Thyroid gland (tissue), 4 donors: ENCODE results near the gene PCNX1.
"Not testable (repeated sequence)": the region's sequence is repeated elsewhere in the genome, so short reads cannot be mapped to it uniquely, and the experiment has no call there.

Experiments used
- CTCF ChIP-seq, 6 experiments: fragments of 200-600 bp in 3 of 6; fragments of 450-650 bp in 3 of 6; sonication (generic) in 3 of 6; IDR thresholded peaks; one replicate each; pipeline ENCODE4 v1.5.1; 2016 to 2019; ENCODE audit warnings: antibody characterized with exemption in 6 of 6, mild to moderate bottlenecking in 2 of 6, inconsistent platforms in 1 of 6, moderate library complexity in 1 of 6
- POLR2A ChIP-seq, 2 donors: fragments of 450-650 bp; IDR thresholded peaks; one replicate each; pipeline ENCODE4 v1.6.1; 2017; ENCODE audit warnings: antibody characterized with exemption in 2 of 2, mild to moderate bottlenecking in 2 of 2, moderate library complexity in 1 of 2

- TF ChIP-seq CTCF, POLR2A (IDR thresholded peaks at IDR 0.05): not testable (repeated sequence)
These were observed 32.4 kb downstream of the PCNX1 start for GRCh38 chr14:70939693-70940092.
